H1 (cell line): Measurements from ENCODE around the gene CLDN16. TPM values are rescaled to one million over a fixed set of nuclear protein-coding genes. Genes with fewer than 3 reads are reported as not detected.

Source experiments
- CTCF ChIA-PET: fragments of 300-600 bp; sonication (Branson Sonifier 250); formaldehyde crosslinking; loops from one replicate; lab custom pipeline; 2021; ENCODE audit not compliant: partially characterized antibody; lab: Charles Lee
- POLR2A ChIA-PET: fragments of 300-600 bp; sonication (Branson Sonifier 250); formaldehyde crosslinking; loops from one replicate; lab custom pipeline; 2021; ENCODE audit warnings: inconsistent platforms; ENCODE audit not compliant: partially characterized antibody; lab: Charles Lee
- DNase-seq, 2 experiments: peaks; one replicate each; pipeline versions ENCODE4 v3.0.0 to v3.0.0-alpha.2; 2010 to 2022; ENCODE audit warnings: low spot score in 2 of 2, low read depth in 1 of 2, mixed read lengths in 1 of 2
- FAIRE-seq: peaks from 2 replicates; lab custom pipeline; 2011; peaks lifted over from hg19 to GRCh38; lab: Jason Lieb, UNC
- H2AFZ ChIP-seq: 2 replicates; pipeline ENCODE4 v1.8.1; 2012; ENCODE audit warnings: low read length, inconsistent platforms
- H2AK5ac ChIP-seq: 2 replicates; pipeline ENCODE4 v1.6.1; 2013; ENCODE audit warnings: low read depth, low read length
- H2BK120ac ChIP-seq: replicated peaks from 2 replicates; pipeline ENCODE3; 2013; ENCODE audit warnings: low read depth, low read length, inconsistent platforms
- H2BK12ac ChIP-seq: 2 replicates; pipeline ENCODE4 v1.6.1; 2013; ENCODE audit warnings: low read depth, low read length
- H2BK15ac ChIP-seq: 2 replicates; pipeline ENCODE4 v1.6.1; 2013; ENCODE audit warnings: low read length
- H2BK20ac ChIP-seq: 2 replicates; pipeline ENCODE4 v1.6.1; 2013; ENCODE audit warnings: low read length
- H2BK5ac ChIP-seq: 2 replicates; pipeline ENCODE4 v1.6.1; 2013; ENCODE audit warnings: low read depth, low read length
- H3K14ac ChIP-seq: 2 replicates; pipeline ENCODE4 v1.6.1; 2013; ENCODE audit warnings: inconsistent platforms; ENCODE audit not compliant: insufficient read length
- H3K18ac ChIP-seq: 2 replicates; pipeline ENCODE4 v1.6.1; 2013; ENCODE audit warnings: low read length; ENCODE audit errors: extremely low read depth
- H3K23ac ChIP-seq: 2 replicates; pipeline ENCODE4 v1.6.1; 2013; ENCODE audit warnings: inconsistent platforms; ENCODE audit not compliant: insufficient read length
- H3K23me2 ChIP-seq: 2 replicates; pipeline ENCODE4 v1.6.1; 2013; ENCODE audit warnings: low read depth, low read length
- H3K27ac ChIP-seq: 2 replicates; pipeline ENCODE4 v1.6.1; 2011; ENCODE audit warnings: low read depth, low read length, inconsistent platforms
- H3K27me3 ChIP-seq, 4 experiments: replicated peaks in 1 of 4; 1 replicate in 1 of 4; 2 replicates in 3 of 4; pipeline versions ENCODE4 v1.6.1 to v1.8.1; 2011 to 2013; ENCODE audit warnings: low read length in 3 of 4, mild to moderate bottlenecking in 3 of 4, inconsistent platforms in 2 of 4, mixed read lengths in 2 of 4, moderate library complexity in 1 of 4; ENCODE audit not compliant: control insufficient read depth in 3 of 4, insufficient read depth in 3 of 4; ENCODE audit errors: extremely low read depth in 1 of 4
- H3K36me3 ChIP-seq, 4 experiments: 2 replicates each; pipeline versions ENCODE4 v1.6.1 to v1.8.1; 2011 to 2013; ENCODE audit warnings: mild to moderate bottlenecking in 4 of 4, low read length in 3 of 4, moderate library complexity in 2 of 4, control low read depth in 1 of 4, inconsistent platforms in 1 of 4; ENCODE audit not compliant: insufficient read depth in 4 of 4, control insufficient read depth in 2 of 4
- H3K4ac ChIP-seq: replicated peaks from 2 replicates; pipeline ENCODE3; 2013; ENCODE audit warnings: low read length, low read depth, mixed read lengths, inconsistent platforms; ENCODE audit not compliant: insufficient read length
- H3K4me1 ChIP-seq, 4 experiments: replicated peaks in 1 of 4; 1 replicate in 1 of 4; 2 replicates in 3 of 4; pipeline versions ENCODE4 v1.6.1 to v1.8.1; 2011 to 2013; ENCODE audit warnings: low read length in 3 of 4, inconsistent platforms in 2 of 4, mixed read lengths in 1 of 4; ENCODE audit not compliant: insufficient read depth in 4 of 4, control insufficient read depth in 3 of 4
- H3K4me2 ChIP-seq, 2 experiments: 2 replicates each; pipeline versions ENCODE4 v1.6.1 to v1.8.1; 2011 to 2013; ENCODE audit warnings: low read depth in 2 of 2, low read length in 2 of 2, control low read depth in 1 of 2, inconsistent platforms in 1 of 2, mild to moderate bottlenecking in 1 of 2; ENCODE audit not compliant: insufficient read depth in 1 of 2
- H3K4me3 ChIP-seq, 4 experiments: fragments of 200-600, 300-600 bp in 1 of 4; sonication (generic), shearing (Covaris generic), sonication (Bioruptor Twin) in 1 of 4; 2 replicates each; pipeline versions ENCODE4 v1.5.1 to v1.8.1; 2011 to 2016; ENCODE audit warnings: low read length in 4 of 4, low read depth in 3 of 4, control low read depth in 2 of 4, inconsistent platforms in 2 of 4, mild to moderate bottlenecking in 2 of 4, mixed read lengths in 1 of 4, moderate library complexity in 1 of 4; ENCODE audit not compliant: insufficient read depth in 2 of 4; ENCODE audit errors: extremely low read depth in 1 of 4
- H3K56ac ChIP-seq: replicated peaks from 2 replicates; pipeline ENCODE3; 2013; ENCODE audit warnings: low read depth, mild to moderate bottlenecking, mixed read lengths, low read length, inconsistent platforms; ENCODE audit not compliant: insufficient read length
- H3K79me1 ChIP-seq: 2 replicates; pipeline ENCODE4 v1.6.1; 2013; ENCODE audit warnings: low read depth, low read length, control low read depth
- H3K79me2 ChIP-seq, 2 experiments: 2 replicates each; pipeline versions ENCODE4 v1.6.1 to v1.8.1; 2012 to 2013; ENCODE audit warnings: low read length in 2 of 2, mild to moderate bottlenecking in 2 of 2, inconsistent platforms in 1 of 2; ENCODE audit not compliant: insufficient read depth in 2 of 2, control insufficient read depth in 1 of 2
- H3K9ac ChIP-seq, 4 experiments: replicated peaks in 1 of 4; 1 replicate in 1 of 4; 2 replicates in 3 of 4; pipeline versions ENCODE4 v1.6.1 to v1.8.1; 2011 to 2013; ENCODE audit warnings: low read depth in 3 of 4, low read length in 3 of 4, control low read depth in 2 of 4, mild to moderate bottlenecking in 2 of 4, moderate library complexity in 2 of 4, inconsistent platforms in 1 of 4; ENCODE audit errors: extremely low read depth in 1 of 4
- H3K9me3 ChIP-seq, 2 experiments: 2 replicates each; pipeline versions ENCODE4 v1.6.1 to v1.8.1; 2012 to 2013; ENCODE audit warnings: mild to moderate bottlenecking in 2 of 2, moderate library complexity in 2 of 2, control low read depth in 1 of 2, inconsistent platforms in 1 of 2, low read depth in 1 of 2, low read length in 1 of 2, mixed read lengths in 1 of 2; ENCODE audit not compliant: insufficient read depth in 2 of 2
- H4K20me1 ChIP-seq, 2 experiments: replicated peaks in 1 of 2; 2 replicates each; pipeline versions ENCODE3 to v1.8.1; 2011 to 2013; ENCODE audit warnings: inconsistent platforms in 2 of 2, low read length in 2 of 2, mild to moderate bottlenecking in 1 of 2; ENCODE audit not compliant: insufficient read depth in 2 of 2, control insufficient read depth in 1 of 2
- H4K5ac ChIP-seq: 2 replicates; pipeline ENCODE4 v1.6.1; 2013; ENCODE audit warnings: low read length, low read depth, mixed read lengths, inconsistent platforms; ENCODE audit not compliant: insufficient read length
- H4K8ac ChIP-seq: 2 replicates; pipeline ENCODE4 v1.8.0; 2013; ENCODE audit warnings: mild to moderate bottlenecking, moderate library complexity, low read length, inconsistent platforms; ENCODE audit not compliant: insufficient read depth; ENCODE audit errors: extremely low read depth
- H4K91ac ChIP-seq: replicated peaks from 2 replicates; pipeline ENCODE3; 2013; ENCODE audit warnings: low read length, mixed read lengths, inconsistent platforms; ENCODE audit not compliant: insufficient read length
- BCL11A ChIP-seq, 2 experiments: IDR thresholded peaks; one replicate each; pipeline ENCODE4 v1.6.1; 2011; ENCODE audit warnings: low read depth in 2 of 2, low read length in 2 of 2, mild to moderate bottlenecking in 2 of 2
- CHD1 ChIP-seq: IDR thresholded peaks from 2 replicates; pipeline ENCODE4 v1.6.1; 2012; ENCODE audit warnings: low read depth, low read length, improper control_type of control experiment
- CREB1 ChIP-seq: IDR thresholded peaks from 2 replicates; pipeline ENCODE4 v1.6.1; 2012; ENCODE audit warnings: inconsistent platforms
- EGR1 ChIP-seq: IDR thresholded peaks from 2 replicates; pipeline ENCODE4 v1.6.1; 2011; ENCODE audit warnings: low read depth, low read length, borderline replicate concordance
- JUN ChIP-seq: IDR thresholded peaks from 2 replicates; pipeline ENCODE4 v1.6.1; 2011; ENCODE audit warnings: low read depth, mild to moderate bottlenecking, improper control_type of control experiment, low read length
- MAFK ChIP-seq: IDR thresholded peaks from 2 replicates; pipeline ENCODE4 v1.6.1; 2012; ENCODE audit warnings: low read depth, mild to moderate bottlenecking, improper control_type of control experiment, low read length
- NANOG ChIP-seq: IDR thresholded peaks from 2 replicates; pipeline ENCODE4 v1.6.1; 2011; ENCODE audit warnings: low read length, low read depth, mild to moderate bottlenecking, inconsistent platforms; ENCODE audit not compliant: insufficient read depth, poor library complexity, severe bottlenecking
- NRF1 ChIP-seq: IDR thresholded peaks from 2 replicates; pipeline ENCODE4 v1.6.1; 2011; ENCODE audit warnings: mild to moderate bottlenecking, low read depth, low read length, improper control_type of control experiment
- PHF8 ChIP-seq: fragments of 200-600 bp; sonication (generic); conservative IDR thresholded peaks from 2 replicates; pipeline ENCODE4 v1.7.1; 2012; ENCODE audit warnings: low read depth, mild to moderate bottlenecking, inconsistent platforms, low read length, moderate library complexity
- POLR2A ChIP-seq, 2 experiments: IDR thresholded peaks; 1 replicate in 1 of 2; 2 replicates in 1 of 2; pipeline ENCODE4 v1.6.1; 2011; ENCODE audit warnings: low read depth in 2 of 2, low read length in 2 of 2, mild to moderate bottlenecking in 2 of 2; ENCODE audit errors: control extremely low read depth in 1 of 2
- RFX5 ChIP-seq: IDR thresholded peaks from 2 replicates; pipeline ENCODE4 v1.6.1; 2011; ENCODE audit warnings: low read depth, low read length, improper control_type of control experiment, borderline replicate concordance
- RNF2 ChIP-seq: fragments of 200-900, 300-1000 bp; sonication (generic); IDR thresholded peaks from 2 replicates; pipeline ENCODE4 v1.7.1; 2016; ENCODE audit warnings: borderline replicate concordance, low read depth, mild to moderate bottlenecking, antibody characterized with exemption, low read length; ENCODE audit not compliant: poor library complexity, severe bottlenecking; ENCODE audit errors: missing control alignments
- SIX5 ChIP-seq: IDR thresholded peaks from 2 replicates; pipeline ENCODE4 v1.6.1; 2011; ENCODE audit warnings: mild to moderate bottlenecking, low read depth, low read length
- SP2 ChIP-seq: IDR thresholded peaks from 2 replicates; pipeline ENCODE4 v1.6.1; 2012; ENCODE audit warnings: mild to moderate bottlenecking, low read length, inconsistent platforms
- SP4 ChIP-seq: IDR thresholded peaks from 2 replicates; pipeline ENCODE4 v1.6.1; 2012; ENCODE audit warnings: low read length, inconsistent platforms
- SRF ChIP-seq: IDR thresholded peaks from 2 replicates; pipeline ENCODE4 v1.6.1; 2011; ENCODE audit warnings: mild to moderate bottlenecking, low read depth, low read length, moderate library complexity
- TCF12 ChIP-seq: IDR thresholded peaks from 2 replicates; pipeline ENCODE4 v1.6.1; 2011; ENCODE audit warnings: low read depth, mild to moderate bottlenecking, low read length
- WGBS, 2 experiments: shearing (Covaris generic) in 1 of 2; methylation state at CpG; one replicate each; pipeline versions ENCODE4 v1.1.6 to v1.1.7; 2013 to 2015; ENCODE audit warnings: low lambda C conversion rate in 2 of 2, mixed read lengths in 2 of 2, inconsistent platforms in 1 of 2, low coverage in 1 of 2, missing lambda C conversion rate in 1 of 2; ENCODE audit not compliant: insufficient replicate concordance in 2 of 2, insufficient coverage in 1 of 2, insufficient read length in 1 of 2; ENCODE audit errors: extremely low coverage in 1 of 2, missing lambda C conversion rate in 1 of 2; 5-methylcytosine and 5-hydroxymethylcytosine counted together
- polyA plus RNA-seq, 7 experiments: library from polyadenylated mRNA; depleted of rRNA in 3 of 7; stranded (reverse) in 5 of 7; unstranded in 2 of 7; fragments of >200 nt in 5 of 7; fragments of 200-250 nt in 2 of 7; gene quantifications; 1 replicate in 5 of 7; 2 replicates in 1 of 7; 4 replicates in 1 of 7; pipeline versions ENCODE4 v1.2.1 to v1.2.3, GENCODE V29; 2011 to 2013; ENCODE audit warnings: missing spikeins in 2 of 7, mixed read lengths in 2 of 7
- total RNA-seq: library from RNA; stranded (reverse); fragmentation: NEBNext Ultra II Directional; extraction: Animal tissue kit (Norgen Biotek cat#: 25700); gene quantifications from 2 replicates; pipeline ENCODE4 v1.2.1, GENCODE V29; 2021

Gene CLDN16
- total and polyA plus RNA-seq, 2 of the 8 experiments (the other 6 are each of a cell fraction or from before 2014, with no cell fraction given) = not detected

GRCh38 chr3:190370369-190370768 lies 17.6 kb upstream of the CLDN16 start:
- H2AFZ ChIP-seq = no peak overlapping the region
- no peak overlapping the region for H2BK120ac ChIP-seq
- no peak overlapping the region for H2BK12ac ChIP-seq
- ChIA-PET CTCF (no interaction called here), POLR2A (no interaction called here)
- H3K36me3 ChIP-seq = no peaks in the 10 kb centered on the region
- H3K9ac ChIP-seq = no peak overlapping the region
- no peak overlapping the region for H3K4me2 ChIP-seq
- DNase-seq (no peak), FAIRE-seq (no peak)
- H2BK5ac ChIP-seq = no peak overlapping the region
- no peak overlapping the region for H4K5ac ChIP-seq
- H3K14ac ChIP-seq = no peak overlapping the region
- H3K4me3 ChIP-seq = no peak overlapping the region
- no peak overlapping the region for H4K8ac ChIP-seq
- H3K4ac ChIP-seq = no peak overlapping the region
- no peak overlapping the region for H3K18ac ChIP-seq
- H2BK15ac ChIP-seq = no peak overlapping the region
- no peak overlapping the region for H2AK5ac ChIP-seq
- H3K9me3 ChIP-seq = no peaks in the 10 kb centered on the region
- H3K4me1 ChIP-seq = no peaks in the 10 kb centered on the region; a peak in 2 of 7 replicates
- no peak overlapping the region for H2BK20ac ChIP-seq
- no peak overlapping the region for H4K91ac ChIP-seq
- H3K79me1 ChIP-seq = no peaks in the 10 kb centered on the region
- no peak overlapping the region for H3K23ac ChIP-seq
- 90% methylated on average over 2 of the region's 2 CpGs; no CpG with 5 or more reads in 1 of the 2 experiments for WGBS, 2 experiments
- no peaks in the 10 kb centered on the region for H3K79me2 ChIP-seq
- no peaks in the 10 kb centered on the region; the same call in 1 of the 2 replicates for H3K23me2 ChIP-seq
- no peak overlapping the region for H3K56ac ChIP-seq
- no peaks in the 10 kb centered on the region for H3K27me3 ChIP-seq
- no peaks in the 10 kb centered on the region for H4K20me1 ChIP-seq
- H3K27ac ChIP-seq = no peak overlapping the region
- TF ChIP-seq PHF8 (no peak), EGR1 (no peak), SP2 (no peak), BCL11A (IDR thresholded peaks at IDR 0.05; ENCODE audit: low read depth in 2 of 2, low read length in 2 of 2) (no peak), MAFK (no peak), SIX5 (no peak), CHD1 (no peak), RNF2 (no peak), TCF12 (no peak), SP4 (no peak), NANOG (no peak), JUN (no peak), RFX5 (no peak), POLR2A (IDR thresholded peaks at IDR 0.05; ENCODE audit: control extremely low read depth in 1 of 2, low read depth in 2 of 2, low read length in 2 of 2) (no peak), SRF (no peak), NRF1 (no peak), CREB1 (no peak)
